Endothelial cell of umbilical vein (primary cell): ENCODE measurements around the gene CENPF. TPM values are rescaled to one million over a fixed set of nuclear protein-coding genes. Genes with fewer than 3 reads are reported as not detected.

Experiments
- BruUV-seq: library from RNA; stranded (reverse); fragments of 400-500 nt; replicated peaks from 2 replicates; lab custom pipeline; 2021; lab: Mats Ljungman, UMichigan
- CTCF ChIA-PET: fragments of 300-600, 350-600 bp; sonication (Branson Sonifier 250); formaldehyde crosslinking; loops from one replicate; lab custom pipeline; 2021; ENCODE audit warnings: antibody characterized with exemption, inconsistent platforms; lab: Charles Lee
- POLR2A ChIA-PET: fragments of 300-600, 350-600 bp; sonication (Branson Sonifier 250); formaldehyde crosslinking; loops from one replicate; lab custom pipeline; 2021; ENCODE audit warnings: antibody characterized with exemption, inconsistent platforms; lab: Charles Lee
- DNase-seq: peaks from one replicate; pipeline ENCODE4 v3.0.0-alpha.2; 2011; ENCODE audit warnings: low read depth, low spot score
- FAIRE-seq: peaks from 2 replicates; lab custom pipeline; 2011; peaks lifted over from hg19 to GRCh38; lab: Jason Lieb, UNC
- H2AFZ ChIP-seq: 2 replicates; pipeline ENCODE4 v1.6.0; 2012; ENCODE audit warnings: low read depth, low read length, control low read depth, inconsistent platforms
- H3K27ac ChIP-seq: 2 replicates; pipeline ENCODE4 v1.5.1; 2011; ENCODE audit warnings: low read depth, mild to moderate bottlenecking, control low read depth, low read length, moderate library complexity; ENCODE audit not compliant: insufficient read depth
- H3K27me3 ChIP-seq, 2 experiments: 2 replicates each; pipeline versions ENCODE4 v1.6.0 to v1.6.1; 2011; ENCODE audit warnings: low read length in 2 of 2, mixed read lengths in 1 of 2; ENCODE audit not compliant: control insufficient read depth in 2 of 2, insufficient read depth in 2 of 2
- H3K36me3 ChIP-seq, 2 experiments: 2 replicates in 1 of 2; 3 replicates in 1 of 2; pipeline ENCODE4 v1.5.1; 2011; ENCODE audit warnings: low read length in 2 of 2, mild to moderate bottlenecking in 1 of 2, moderate library complexity in 1 of 2; ENCODE audit not compliant: control insufficient read depth in 2 of 2, insufficient read depth in 2 of 2; ENCODE audit errors: extremely low read depth in 1 of 2
- H3K4me1 ChIP-seq: 3 replicates; pipeline ENCODE4 v1.5.1; 2011; ENCODE audit warnings: mild to moderate bottlenecking, low read length; ENCODE audit not compliant: control insufficient read depth, insufficient read depth; ENCODE audit errors: extremely low read depth
- H3K4me2 ChIP-seq: 2 replicates; pipeline ENCODE4 v1.6.1; 2011; ENCODE audit warnings: low read length, control low read depth, mixed read lengths; ENCODE audit not compliant: insufficient read depth
- H3K4me3 ChIP-seq, 3 experiments: fragments of 200-600 bp in 1 of 3; sonication (generic), shearing (Covaris generic) in 1 of 3; replicated peaks in 1 of 3; 2 replicates each; pipeline ENCODE4 v1.5.1; 2011 to 2016; ENCODE audit warnings: control low read depth in 3 of 3, low read length in 3 of 3, mild to moderate bottlenecking in 2 of 3, inconsistent platforms in 1 of 3, low read depth in 1 of 3, moderate library complexity in 1 of 3; ENCODE audit not compliant: insufficient read depth in 1 of 3
- H3K79me2 ChIP-seq: 2 replicates; pipeline ENCODE4 v1.6.0; 2012; ENCODE audit warnings: low read length, inconsistent platforms; ENCODE audit not compliant: control insufficient read depth, insufficient read depth
- H3K9ac ChIP-seq: replicated peaks from 2 replicates; pipeline ENCODE3; 2011; ENCODE audit warnings: low read length, control low read depth; ENCODE audit not compliant: insufficient read depth; ENCODE audit errors: extremely low read depth
- H3K9me1 ChIP-seq: replicated peaks from 3 replicates; pipeline ENCODE4 v1.6.0; 2011; ENCODE audit warnings: mild to moderate bottlenecking, low read length; ENCODE audit not compliant: control insufficient read depth, insufficient read depth; ENCODE audit errors: extremely low read depth
- H3K9me3 ChIP-seq: replicated peaks from 2 replicates; pipeline ENCODE4 v1.5.1; 2012; ENCODE audit warnings: low read length, inconsistent platforms; ENCODE audit not compliant: control insufficient read depth, insufficient read depth
- H4K20me1 ChIP-seq: replicated peaks from 2 replicates; pipeline ENCODE3; 2011; ENCODE audit warnings: mild to moderate bottlenecking, low read length; ENCODE audit not compliant: control insufficient read depth, insufficient read depth; ENCODE audit errors: extremely low read depth
- CTCF ChIP-seq, 2 donors: IDR thresholded peaks; 1 replicate in 1 of 2; 2 replicates in 1 of 2; pipeline ENCODE4 v1.5.1; 2011; ENCODE audit warnings: low read length in 2 of 2, mild to moderate bottlenecking in 2 of 2, moderate library complexity in 2 of 2, control low read depth in 1 of 2, inconsistent platforms in 1 of 2, low read depth in 1 of 2; ENCODE audit not compliant: insufficient read depth in 1 of 2; ENCODE audit errors: extremely low read depth in 1 of 2
- EZH2 ChIP-seq: IDR thresholded peaks from 2 replicates; pipeline ENCODE4 v1.6.1; 2012; ENCODE audit warnings: borderline replicate concordance, low read depth, mild to moderate bottlenecking, moderate library complexity, low read length, inconsistent platforms; ENCODE audit not compliant: severe bottlenecking
- FOS ChIP-seq: IDR thresholded peaks from 2 replicates; pipeline ENCODE4 v1.6.1; 2011; ENCODE audit warnings: mild to moderate bottlenecking, low read length, moderate library complexity, borderline replicate concordance; ENCODE audit not compliant: insufficient read depth
- GATA2 ChIP-seq: IDR thresholded peaks from 2 replicates; pipeline ENCODE4 v1.7.0; 2011; ENCODE audit warnings: low read depth, mild to moderate bottlenecking, moderate library complexity, mixed read lengths, low read length; ENCODE audit not compliant: insufficient read length, insufficient read depth
- JUN ChIP-seq: IDR thresholded peaks from 2 replicates; pipeline ENCODE4 v1.6.1; 2011; ENCODE audit warnings: borderline replicate concordance, low read depth; ENCODE audit not compliant: insufficient read length, insufficient read depth
- MAX ChIP-seq: IDR thresholded peaks from 2 replicates; pipeline ENCODE4 v1.6.1; 2011; ENCODE audit not compliant: insufficient read depth, insufficient read length
- MYC ChIP-seq: IDR thresholded peaks from one replicate; pipeline ENCODE4 v1.6.1; 2011; ENCODE audit warnings: mild to moderate bottlenecking, low read depth, low read length
- POLR2A ChIP-seq: IDR thresholded peaks from 2 replicates; pipeline ENCODE4 v1.6.1; 2012; ENCODE audit warnings: low read depth, mild to moderate bottlenecking, control low read depth, low read length
- POLR2AphosphoS5 ChIP-seq: IDR thresholded peaks from 2 replicates; pipeline ENCODE4 v1.6.1; 2012; ENCODE audit warnings: low read depth, mild to moderate bottlenecking, control low read depth, low read length, moderate library complexity; ENCODE audit not compliant: insufficient read depth
- dilution Hi-C: fragments of 300-500 bp; cut with MboI; formaldehyde crosslinking; loops from one replicate; pipeline ENCODE4 v1.15.0; 2019; ENCODE audit warnings: low sequenced_read_pairs; ENCODE audit not compliant: extremely low pct_ligation_motif_present
- intact Hi-C: fragments of 100-400 bp; cut with micrococcal nuclease; formaldehyde crosslinking; loops from one replicate; pipeline ENCODE4 v1.10.0; 2022
- polyA plus RNA-seq, 4 experiments: library from polyadenylated mRNA; depleted of rRNA in 3 of 4; stranded (reverse) in 3 of 4; unstranded in 1 of 4; fragments of >200 nt; gene quantifications; 2 replicates each; pipeline versions ENCODE4 v1.2.1 to v1.2.3, GENCODE V29; 2011 to 2012; ENCODE audit warnings: missing spikeins in 1 of 4
- total RNA-seq: library from RNA; stranded (reverse); gene quantifications from 2 replicates; pipeline ENCODE4 v1.2.3, GENCODE V29; 2021

CENPF gene
- total and polyA plus RNA-seq, 2 donors (not counting 3 experiments of a cell fraction or from before 2014, with no cell fraction given): 6.4 to 66.2 TPM

GRCh38 chr1:214621236-214621635, 18.2 kb downstream of the CENPF start:
- dilution Hi-C loops: no loop called here
- no peaks in the 10 kb centered on the region for H3K9me3 ChIP-seq
- TF ChIP-seq FOS (no peak), EZH2 (no peak), CTCF (IDR thresholded peaks at IDR 0.05; ENCODE audit: extremely low read depth in 1 of 2, insufficient read depth in 1 of 2, low read depth in 1 of 2, low read length in 2 of 2) (no peak), MAX (no peak), MYC (no peak), GATA2 (no peak), POLR2A (no peak), JUN (no peak), POLR2AphosphoS5 (no peak)
- no peak overlapping the region for H2AFZ ChIP-seq
- H3K36me3 ChIP-seq: peaks cover 0 to 23% of the 10 kb centered on the region in 2 experiments
- POLR2A ChIA-PET: no interaction called here
- H4K20me1 ChIP-seq: no peaks in the 10 kb centered on the region
- H3K9me1 ChIP-seq: no peaks in the 10 kb centered on the region
- peaks cover 15% of the 10 kb centered on the region for H3K4me1 ChIP-seq
- intact Hi-C loops: no loop called here
- no TSS peak for BruUV-seq
- H3K4me3 ChIP-seq: no peak overlapping the region
- no peak overlapping the region for H3K4me2 ChIP-seq
- no peak for DNase-seq
- peaks cover 18% of the 10 kb centered on the region for H3K79me2 ChIP-seq
- no peaks in the 10 kb centered on the region for H3K27me3 ChIP-seq
- no peak overlapping the region for H3K27ac ChIP-seq
- no peak overlapping the region for H3K9ac ChIP-seq
- no peak for FAIRE-seq
- CTCF ChIA-PET: interaction anchor here (1.5 kb wide), 1 partner anchor 289 kb away, joined by 7 read pairs; no protein-coding TSS in a partner anchor
